Camera-type eye (tissue), 1 donor: ENCODE data around the gene E2F4. TPM values are rescaled to one million over a fixed set of nuclear protein-coding genes. Genes with fewer than 3 reads are reported as not detected.

Experiments used
- total RNA-seq: library from RNA; depleted of rRNA; stranded (reverse); fragments of >200 nt; gene quantifications from one replicate; pipeline ENCODE4 v1.2.3, GENCODE V29; 2014

The E2F4 gene, protein sequence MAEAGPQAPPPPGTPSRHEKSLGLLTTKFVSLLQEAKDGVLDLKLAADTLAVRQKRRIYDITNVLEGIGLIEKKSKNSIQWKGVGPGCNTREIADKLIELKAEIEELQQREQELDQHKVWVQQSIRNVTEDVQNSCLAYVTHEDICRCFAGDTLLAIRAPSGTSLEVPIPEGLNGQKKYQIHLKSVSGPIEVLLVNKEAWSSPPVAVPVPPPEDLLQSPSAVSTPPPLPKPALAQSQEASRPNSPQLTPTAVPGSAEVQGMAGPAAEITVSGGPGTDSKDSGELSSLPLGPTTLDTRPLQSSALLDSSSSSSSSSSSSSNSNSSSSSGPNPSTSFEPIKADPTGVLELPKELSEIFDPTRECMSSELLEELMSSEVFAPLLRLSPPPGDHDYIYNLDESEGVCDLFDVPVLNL
- total RNA-seq: 39.0 TPM

DNA sequence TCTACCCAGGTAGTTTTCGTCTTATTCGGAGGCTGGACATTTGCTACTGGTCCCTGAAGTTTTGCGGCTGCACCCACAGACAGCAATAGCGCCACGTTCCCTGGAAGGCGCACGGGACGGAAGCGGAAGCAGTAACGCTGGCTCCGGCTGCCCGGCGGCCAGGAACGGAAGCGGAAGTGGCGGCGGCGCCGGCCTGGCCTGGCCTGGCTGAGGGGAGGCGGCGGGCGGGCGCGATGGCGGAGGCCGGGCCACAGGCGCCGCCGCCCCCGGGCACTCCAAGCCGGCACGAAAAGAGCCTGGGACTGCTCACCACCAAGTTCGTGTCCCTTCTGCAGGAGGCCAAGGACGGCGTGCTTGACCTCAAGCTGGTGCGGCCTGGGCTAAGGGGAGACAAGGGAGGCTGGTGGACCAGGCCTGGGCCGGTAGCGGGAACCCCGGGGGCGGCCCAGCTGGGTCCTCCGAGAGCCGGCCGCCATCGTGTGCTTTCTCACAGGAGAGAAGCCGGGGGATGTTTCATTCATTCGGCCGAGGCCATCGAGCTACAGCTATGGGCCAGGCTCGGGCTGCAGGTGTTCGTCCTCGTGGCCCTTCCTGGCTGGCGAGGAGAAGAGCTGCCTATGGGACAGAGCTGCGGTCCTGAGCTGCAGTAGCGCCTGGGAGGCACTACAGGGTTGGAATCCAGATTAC is at the start of gene E2F4:
Gene E2F4, plus strand, starts transcription at position 161 of the 687 bp plus-strand sequence. Its CDS starts 73 bp downstream, at position 234.

DNA sequence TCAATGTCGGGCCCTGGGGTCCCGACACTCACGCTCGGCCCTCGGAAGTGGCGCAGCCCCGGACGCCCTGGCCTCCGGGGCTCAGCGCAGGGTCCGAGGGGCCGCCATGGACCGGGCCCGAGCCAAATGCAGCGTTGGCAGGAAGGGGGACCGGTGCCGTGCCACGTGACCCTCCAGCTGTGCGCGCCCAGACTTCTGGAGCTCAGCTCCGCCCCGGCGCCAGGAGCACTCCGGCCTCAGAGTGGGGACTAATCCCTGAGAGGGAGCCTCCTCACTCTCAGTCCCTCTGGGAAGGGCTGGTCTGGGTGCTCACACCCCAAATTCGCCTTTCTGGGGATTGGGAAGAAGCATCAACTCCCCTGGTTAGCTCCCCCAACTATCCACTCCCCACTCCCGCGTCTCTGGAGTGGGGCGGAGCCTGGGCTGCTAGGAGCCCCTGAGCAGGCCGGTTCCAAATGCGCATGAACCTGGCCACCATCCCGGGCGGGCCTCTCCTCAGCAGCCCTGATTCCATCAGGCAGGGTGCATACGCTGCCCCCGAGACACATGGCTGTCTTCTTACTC is 41.0 kb upstream of the E2F4 start, which contains the start of gene B3GNT9:
Gene B3GNT9, minus strand, starts transcription at position 166 of the 564 bp plus-strand sequence. CDS start 513 bp downstream, outside the sequence.

DNA sequence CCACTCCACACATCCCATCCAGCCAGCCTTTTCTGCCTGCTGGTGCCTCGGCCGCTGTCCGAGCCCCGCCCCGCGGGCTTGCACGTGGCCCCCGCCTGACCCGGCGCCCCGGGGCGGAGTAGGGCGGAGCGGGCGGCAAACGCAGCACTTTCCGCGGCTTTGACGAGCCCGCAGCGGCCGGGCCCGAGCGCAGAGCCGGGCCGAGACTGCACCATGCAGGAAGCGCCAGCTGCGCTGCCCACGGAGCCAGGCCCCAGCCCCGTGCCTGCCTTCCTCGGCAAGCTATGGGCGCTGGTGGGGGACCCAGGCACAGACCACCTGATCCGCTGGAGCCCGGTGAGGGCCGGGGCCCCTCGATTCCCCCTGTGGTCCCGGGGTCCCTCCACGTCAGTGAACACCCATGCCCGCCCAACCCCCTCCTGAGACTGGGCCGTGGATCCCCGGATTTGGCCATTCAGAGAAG is 27.3 kb upstream of the E2F4 start, which contains the start of gene HSF4:
Gene HSF4, plus strand, starts transcription at position 147 of the 463 bp plus-strand sequence. Its CDS starts 67 bp downstream, at position 214.

DNA sequence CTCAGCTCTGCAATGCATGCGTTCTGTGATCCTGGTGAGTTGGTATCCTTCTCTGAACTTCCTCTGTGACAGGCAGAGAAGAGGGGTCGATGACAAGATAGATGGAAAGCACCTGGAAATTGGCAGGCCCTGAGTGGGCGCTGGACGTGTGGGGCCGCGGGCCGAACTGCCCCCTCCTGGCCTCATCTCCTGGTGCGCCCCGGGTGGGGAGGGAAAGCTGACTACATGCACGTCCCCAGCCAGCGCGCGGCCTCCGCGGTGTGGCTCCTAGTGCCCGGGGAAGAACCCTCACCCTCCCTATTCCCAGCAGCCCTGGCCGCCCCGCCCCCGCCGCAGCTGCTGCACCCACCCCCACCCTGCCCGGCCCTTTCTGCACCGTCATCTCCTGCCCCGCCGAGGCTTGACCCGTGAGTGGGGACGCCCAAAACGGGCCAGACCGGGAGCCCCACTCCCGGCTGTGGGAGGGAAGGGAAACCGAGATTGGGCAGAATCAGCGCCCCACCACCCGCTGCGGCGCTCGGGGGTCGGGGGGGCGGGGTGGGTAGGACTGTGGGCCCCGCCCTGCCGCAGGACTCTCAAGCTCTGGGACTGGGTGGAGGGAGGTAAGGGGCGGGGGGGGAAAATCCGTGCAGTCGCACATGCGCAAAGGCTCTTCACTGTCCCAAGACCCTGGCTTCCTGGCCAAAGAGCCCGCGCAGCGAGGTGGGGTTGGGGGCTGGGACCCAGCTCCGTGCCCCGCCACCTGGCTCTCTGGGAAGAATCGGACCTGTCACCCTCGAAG is 21.6 kb upstream of the E2F4 start, which contains the start of gene NOL3:
Gene NOL3, plus strand, starts transcription at position 371 of the 781 bp plus-strand sequence.

DNA sequence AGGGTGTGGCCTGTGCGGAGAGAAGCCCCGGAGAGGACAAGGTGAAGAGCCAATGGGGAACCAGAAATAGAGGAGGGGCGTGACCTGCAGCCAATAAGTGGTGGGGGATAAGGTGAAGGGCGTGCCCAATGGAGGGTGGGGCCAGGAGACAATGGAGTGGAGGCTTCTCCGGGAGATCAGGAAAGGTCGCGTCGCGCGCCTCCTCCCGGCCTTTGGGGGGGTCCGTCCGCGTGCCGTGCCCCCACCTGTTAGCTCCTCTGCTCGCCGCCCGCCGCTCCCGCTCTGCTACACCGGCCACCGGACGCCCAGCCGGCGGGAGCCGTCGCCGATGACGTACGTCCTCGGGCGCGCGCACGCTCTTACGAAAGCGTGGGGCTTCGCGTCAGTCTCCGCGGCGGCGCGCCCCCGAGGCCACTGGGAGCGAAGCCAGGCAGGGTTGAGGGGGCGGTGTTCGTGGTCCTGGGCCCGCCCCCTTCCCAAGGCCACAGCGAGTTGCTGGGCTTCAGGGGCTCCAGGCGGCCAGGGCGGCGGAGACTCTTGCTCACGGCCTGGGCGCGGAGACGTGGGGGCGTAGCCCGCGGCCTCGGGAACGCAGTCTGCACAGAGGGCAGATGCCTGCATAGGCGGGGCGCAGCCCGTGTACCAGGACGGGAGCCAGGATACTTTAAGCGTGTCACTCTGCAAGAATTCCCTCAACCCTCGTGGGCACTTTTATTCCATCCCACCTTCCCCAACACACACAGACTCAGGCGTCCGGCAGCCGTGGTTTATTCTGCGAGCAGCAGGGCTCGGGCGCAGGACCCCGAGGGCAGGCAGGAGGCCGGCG is 8.1 kb upstream of the E2F4 start, which contains the start of gene MATCAP1:
Gene MATCAP1, minus strand, starts transcription at position 337 of the 826 bp plus-strand sequence. CDS start 3,353 bp downstream, outside the sequence.

DNA sequence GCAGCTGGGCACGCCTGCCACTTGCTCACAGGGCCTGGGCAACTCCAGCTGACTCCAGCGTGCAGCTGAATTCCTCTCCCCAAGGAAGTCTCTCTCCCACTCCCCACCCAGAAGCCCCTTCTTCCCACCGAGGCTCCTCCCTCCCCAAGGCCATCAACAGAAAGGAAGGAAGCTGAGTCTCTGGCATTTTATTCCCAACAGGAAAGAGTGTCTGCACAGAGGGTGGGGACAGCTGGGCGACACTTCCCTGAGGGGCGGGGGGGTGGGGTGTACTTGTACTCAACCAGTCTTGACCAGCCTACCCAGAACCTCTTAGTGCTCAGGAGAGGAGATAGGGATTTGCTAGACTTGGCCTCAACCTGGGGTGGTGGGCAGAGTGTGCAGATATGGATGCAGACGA is 1.9 kb upstream of the E2F4 start, which contains the start of gene EXOC3L1:
Gene EXOC3L1, minus strand, starts transcription at position 96 of the 400 bp plus-strand sequence. CDS start 460 bp downstream, outside the sequence.

DNA sequence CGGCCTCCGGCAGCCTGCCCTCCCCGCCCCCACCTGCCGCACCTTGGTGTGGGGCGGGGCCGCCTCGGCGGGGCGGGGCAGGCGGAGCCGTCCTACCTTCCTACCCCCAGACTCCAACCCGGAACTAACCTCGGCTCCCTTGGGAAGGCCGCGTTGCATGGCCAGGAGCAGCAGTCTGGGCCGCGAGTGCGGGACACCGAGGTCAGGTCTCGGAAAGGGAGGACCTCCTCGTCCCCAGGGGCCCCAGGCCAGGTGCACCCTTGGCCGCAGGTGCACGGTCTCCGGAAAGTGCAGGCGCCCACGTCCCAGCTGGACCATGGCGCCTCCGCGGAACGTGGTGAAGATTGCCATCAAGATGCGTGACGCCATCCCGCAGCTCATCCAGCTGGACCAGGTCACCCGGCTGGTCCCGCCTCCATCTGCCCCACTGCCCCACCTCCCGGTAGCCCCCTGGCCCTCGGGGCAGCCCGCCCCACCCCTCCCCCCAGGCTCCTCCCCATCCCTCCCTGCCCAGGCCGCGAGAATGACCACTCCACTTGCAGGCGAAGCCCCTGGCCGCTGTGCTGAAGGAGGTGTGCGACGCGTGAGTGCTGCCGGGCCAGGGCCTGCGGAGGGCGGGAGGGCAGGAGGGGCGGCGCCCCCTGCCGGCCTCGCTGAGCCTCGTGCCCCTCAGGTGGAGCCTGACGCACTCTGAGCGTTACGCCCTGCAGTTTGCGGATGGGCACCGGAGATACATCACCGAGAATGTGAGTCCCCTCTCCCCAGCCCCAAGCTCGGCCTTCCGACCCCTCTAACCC is 7.3 kb downstream of the E2F4 start, which contains the start of gene ELMO3:
Gene ELMO3, plus strand, starts transcription at position 121 of the 797 bp plus-strand sequence. Its CDS starts 196 bp downstream, at position 317.

DNA sequence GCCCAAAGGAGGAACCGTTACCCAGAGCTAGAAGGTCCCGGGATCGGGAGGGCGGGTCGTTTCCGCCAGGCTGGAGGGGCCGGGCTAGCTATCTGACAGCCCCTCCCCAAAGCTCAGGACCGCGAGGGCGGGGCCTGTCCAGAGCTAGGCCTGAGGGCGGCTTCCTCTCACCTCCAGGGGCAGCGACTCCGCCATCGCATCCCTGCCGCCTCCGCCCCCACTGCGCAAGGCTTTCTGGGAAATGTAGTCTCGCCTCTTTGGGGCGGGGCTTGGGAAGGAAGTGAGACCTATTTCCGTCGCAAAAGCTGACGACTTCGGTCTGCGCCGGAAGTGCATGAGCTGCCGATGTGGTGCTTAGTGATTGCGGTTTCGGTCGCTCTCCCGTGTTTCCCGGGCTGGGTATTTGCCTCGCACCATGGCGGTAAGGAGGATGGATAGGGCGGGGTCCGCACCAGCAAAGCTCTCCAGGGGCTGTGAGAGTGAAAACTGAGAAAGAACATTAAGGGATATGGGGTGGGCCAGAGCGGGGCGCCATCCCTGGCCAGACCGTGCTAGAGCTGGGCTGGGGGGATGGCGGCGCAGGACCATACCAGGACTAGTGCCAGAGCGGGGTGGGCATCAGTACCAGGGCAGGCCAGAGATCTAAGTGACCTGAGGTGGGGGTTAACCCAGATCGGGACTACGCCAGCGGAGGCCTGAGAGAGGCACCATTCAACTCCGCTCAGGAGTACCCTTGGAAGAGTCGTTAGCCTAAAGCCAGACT is 35.0 kb downstream of the E2F4 start, which contains the start of gene TMEM208:
Gene TMEM208, plus strand, starts transcription at position 327 of the 763 bp plus-strand sequence. Its CDS starts 89 bp downstream, at position 416.

DNA sequence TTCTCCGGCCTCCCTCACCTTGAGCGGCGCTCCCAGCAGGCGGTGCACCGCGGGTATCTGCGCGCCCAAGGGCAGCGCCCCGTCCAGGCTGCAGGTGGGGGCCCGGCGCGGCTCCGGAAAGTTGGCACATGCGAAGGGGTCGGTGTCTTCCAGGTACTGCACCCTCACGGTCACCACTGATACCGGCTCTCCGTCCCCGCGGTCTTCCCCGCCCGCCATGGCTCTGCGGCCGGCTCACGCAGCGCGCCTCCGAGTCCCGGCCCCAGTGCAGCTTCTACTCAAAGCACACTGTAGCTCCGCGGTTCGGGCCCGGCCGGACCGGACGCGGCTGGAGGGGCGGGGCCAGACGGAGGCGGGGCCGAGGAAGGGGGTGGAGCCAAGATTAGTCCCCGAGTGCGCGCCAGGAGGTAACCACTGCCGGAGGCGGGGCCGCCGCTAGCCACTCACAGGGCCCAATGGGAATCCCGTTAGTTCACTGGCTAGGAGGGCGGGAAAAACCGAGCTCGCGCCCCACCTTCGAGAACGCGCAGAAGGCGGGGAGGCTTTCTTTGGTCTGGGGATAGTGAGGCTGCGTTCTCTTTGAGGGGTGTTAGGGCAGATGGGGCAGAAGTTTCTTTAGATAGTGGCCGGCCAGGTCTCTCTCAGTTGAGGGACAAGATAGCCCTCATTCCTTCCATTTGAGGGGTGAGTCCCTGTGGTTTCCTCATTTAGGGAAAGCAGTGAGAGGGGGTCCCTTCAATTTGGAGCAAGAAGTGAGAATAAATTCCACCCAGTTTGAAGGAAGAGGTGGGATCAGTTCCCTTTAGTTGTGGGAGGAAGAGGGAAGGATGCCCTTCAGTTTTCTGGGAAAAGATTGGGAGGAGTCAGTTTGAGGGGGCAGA is 55.5 kb downstream of the E2F4 start, which contains the start of gene FHOD1:
Gene FHOD1, minus strand, starts transcription at position 290 of the 881 bp plus-strand sequence. Its CDS starts 71 bp downstream, at position 219.

Other genes starting within 250 kb of the E2F4 start
- gene CES3, start 230.9 kb upstream of the E2F4 start, total RNA-seq: 0.77 TPM
- 8.9 TPM for gene CES4A, start 203.6 kb upstream of the E2F4 start, total RNA-seq
- 47.7 TPM for gene CBFB, start 163.0 kb upstream of the E2F4 start, total RNA-seq
- gene PHAF1, start 82.2 kb upstream of the E2F4 start, total RNA-seq: 28.2 TPM
- 26.2 TPM for gene B3GNT9, start 41.2 kb upstream of the E2F4 start, total RNA-seq
- gene TRADD, start 32.2 kb upstream of the E2F4 start, total RNA-seq: 6.3 TPM
- gene FBXL8, start 32.2 kb upstream of the E2F4 start, total RNA-seq: 7.9 TPM
- 33.2 TPM for gene HSF4, start 27.4 kb upstream of the E2F4 start, total RNA-seq
- 12.4 TPM for gene NOL3, start 21.6 kb upstream of the E2F4 start, total RNA-seq
- gene MATCAP1, start 8.2 kb upstream of the E2F4 start, total RNA-seq: 44.2 TPM
- gene EXOC3L1, start 2.0 kb upstream of the E2F4 start, total RNA-seq: 3.9 TPM
- gene ELMO3, start 7.0 kb downstream of the E2F4 start, total RNA-seq: 1.4 TPM
- 26.4 TPM for gene TMEM208, start 35.0 kb downstream of the E2F4 start, total RNA-seq
- 13.1 TPM for gene FHOD1, start 55.3 kb downstream of the E2F4 start, total RNA-seq
- gene SLC9A5, start 56.8 kb downstream of the E2F4 start, total RNA-seq: 1.0 TPM
- gene PLEKHG4, start 87.4 kb downstream of the E2F4 start, total RNA-seq: 23.3 TPM
- 0.44 TPM for gene KCTD19, start 134.6 kb downstream of the E2F4 start, total RNA-seq
- 1.5 TPM for gene LRRC36, start 134.7 kb downstream of the E2F4 start, total RNA-seq
- gene TPPP3, start 201.3 kb downstream of the E2F4 start, total RNA-seq: 52.7 TPM
- gene ZDHHC1, start 224.3 kb downstream of the E2F4 start, total RNA-seq: 11.1 TPM
- 4.3 TPM for gene HSD11B2, start 239.0 kb downstream of the E2F4 start, total RNA-seq